ENCODE measurements around the gene KCNQ4.

KCNQ4 gene

DNA sequence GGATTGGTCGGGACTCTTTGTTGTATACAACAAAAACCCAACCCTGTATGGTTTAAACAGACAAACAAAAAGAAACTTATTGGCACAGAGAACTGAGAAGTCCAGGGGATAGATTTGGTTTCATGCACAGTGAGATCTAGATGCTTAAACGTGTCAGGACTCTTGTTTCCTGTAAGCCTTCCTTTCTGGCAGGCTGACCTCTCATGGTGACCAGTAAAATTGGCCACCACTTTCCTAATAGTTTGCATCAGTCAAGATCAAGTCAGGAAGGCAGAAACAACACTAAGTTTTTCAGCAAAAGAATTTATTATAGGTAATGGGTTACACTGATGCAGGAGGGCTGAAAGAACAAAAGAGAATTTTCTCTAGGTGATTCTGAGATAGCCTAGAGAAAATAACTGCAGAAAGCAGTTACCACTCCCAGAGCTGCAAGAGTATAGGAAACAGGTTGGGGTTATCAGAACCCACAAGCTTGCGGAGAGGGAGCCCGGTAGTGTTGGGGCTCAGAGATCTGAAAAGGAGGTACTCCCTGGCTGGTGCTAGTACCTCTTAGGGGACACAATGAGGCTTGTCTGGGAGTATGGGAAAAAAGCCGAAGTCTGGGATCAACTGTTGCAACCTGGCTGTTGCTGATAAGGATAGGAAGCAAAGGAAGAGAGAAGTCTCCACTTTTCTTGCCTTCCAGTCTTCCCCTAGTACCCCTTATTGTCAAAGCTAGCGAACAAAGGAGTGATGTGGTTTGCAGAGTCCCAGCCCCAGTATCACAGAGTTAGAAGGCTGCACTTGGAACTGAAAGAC, 57.1 kb downstream of the KCNQ4 start:
- DNase-seq (ENCODE audit: low spot score) = no peak

DNA sequence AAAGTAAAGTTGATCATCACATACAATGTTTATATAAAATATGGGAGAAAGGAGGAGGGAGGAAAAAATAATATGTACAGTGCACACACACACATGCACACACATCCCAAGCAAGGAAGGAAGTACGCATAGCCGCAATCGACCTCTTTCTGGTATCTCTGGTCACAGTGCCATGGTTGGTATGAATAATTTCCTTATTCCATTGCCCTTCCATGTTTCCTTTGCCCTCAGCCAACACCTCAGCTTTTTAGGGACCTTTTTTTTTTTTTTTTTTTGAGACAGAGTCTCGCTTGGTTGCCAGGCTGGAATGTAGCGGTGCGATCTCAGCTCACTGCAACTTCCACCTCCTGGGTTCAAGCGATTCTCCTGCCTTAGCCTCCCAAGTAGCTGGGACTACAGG, 58.0 kb downstream of the KCNQ4 start:
- DNase-seq (ENCODE audit: low spot score) = no peak

DNA sequence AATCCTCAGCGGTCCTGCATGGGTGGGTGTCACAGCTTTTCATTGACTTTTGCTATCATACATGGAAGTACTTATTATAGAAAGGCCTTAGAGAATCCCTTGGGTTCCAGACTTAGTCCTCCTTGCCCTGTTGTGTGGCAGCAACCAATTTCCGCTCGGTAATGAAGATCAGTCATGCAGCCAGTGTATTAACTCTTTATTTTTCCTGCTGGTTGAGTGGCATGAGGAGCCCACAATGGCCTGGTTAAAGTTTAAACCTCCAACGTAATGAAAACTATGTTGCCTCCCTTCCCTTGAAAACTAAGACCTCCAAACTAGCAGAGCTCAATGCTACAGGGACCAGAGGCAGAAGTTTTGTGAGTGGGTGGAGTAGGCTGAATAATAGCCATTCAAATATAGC, 58.6 kb downstream of the KCNQ4 start:
- no peak for DNase-seq (ENCODE audit: low spot score)

DNA sequence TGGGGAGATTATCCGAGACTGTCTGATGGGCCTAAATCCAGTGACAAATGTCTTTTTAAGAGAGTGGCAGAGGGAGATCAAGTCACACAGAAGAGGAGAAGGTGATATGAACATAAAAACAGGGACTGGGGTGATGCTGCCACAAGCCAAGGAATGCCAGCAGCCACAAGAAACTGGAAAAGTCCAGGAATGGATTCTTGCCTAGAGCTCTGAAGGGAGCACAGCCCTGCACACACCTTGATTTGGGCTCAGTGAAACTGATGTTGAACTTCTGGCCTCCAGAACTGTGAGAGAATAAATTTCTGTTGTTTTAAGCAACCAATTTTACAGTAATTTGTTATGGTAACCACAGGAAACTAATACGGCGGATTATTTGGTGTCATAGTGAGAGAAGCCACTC, 59.1 kb downstream of the KCNQ4 start:
- no peak for DNase-seq (ENCODE audit: low spot score)

DNA sequence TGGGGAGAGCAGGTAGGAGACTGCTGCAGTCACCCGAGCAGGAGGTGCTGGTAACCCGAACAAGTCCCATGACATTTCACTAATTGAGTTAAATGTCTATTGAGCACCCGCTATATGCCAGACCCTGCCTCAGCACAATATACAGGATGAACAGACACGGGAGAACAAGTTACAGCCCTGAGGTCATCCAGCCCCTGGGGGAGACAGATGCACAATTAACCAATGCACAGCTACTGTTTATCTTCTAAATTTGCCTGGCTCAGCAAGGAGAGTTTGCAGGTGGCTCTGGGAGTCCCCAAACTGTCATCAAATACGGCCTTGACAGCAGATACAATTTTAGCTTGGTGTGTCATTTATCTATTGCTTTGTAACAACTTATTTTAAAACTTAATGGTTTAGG, 60.5 kb downstream of the KCNQ4 start:
- no peak for DNase-seq (ENCODE audit: low spot score)

DNA sequence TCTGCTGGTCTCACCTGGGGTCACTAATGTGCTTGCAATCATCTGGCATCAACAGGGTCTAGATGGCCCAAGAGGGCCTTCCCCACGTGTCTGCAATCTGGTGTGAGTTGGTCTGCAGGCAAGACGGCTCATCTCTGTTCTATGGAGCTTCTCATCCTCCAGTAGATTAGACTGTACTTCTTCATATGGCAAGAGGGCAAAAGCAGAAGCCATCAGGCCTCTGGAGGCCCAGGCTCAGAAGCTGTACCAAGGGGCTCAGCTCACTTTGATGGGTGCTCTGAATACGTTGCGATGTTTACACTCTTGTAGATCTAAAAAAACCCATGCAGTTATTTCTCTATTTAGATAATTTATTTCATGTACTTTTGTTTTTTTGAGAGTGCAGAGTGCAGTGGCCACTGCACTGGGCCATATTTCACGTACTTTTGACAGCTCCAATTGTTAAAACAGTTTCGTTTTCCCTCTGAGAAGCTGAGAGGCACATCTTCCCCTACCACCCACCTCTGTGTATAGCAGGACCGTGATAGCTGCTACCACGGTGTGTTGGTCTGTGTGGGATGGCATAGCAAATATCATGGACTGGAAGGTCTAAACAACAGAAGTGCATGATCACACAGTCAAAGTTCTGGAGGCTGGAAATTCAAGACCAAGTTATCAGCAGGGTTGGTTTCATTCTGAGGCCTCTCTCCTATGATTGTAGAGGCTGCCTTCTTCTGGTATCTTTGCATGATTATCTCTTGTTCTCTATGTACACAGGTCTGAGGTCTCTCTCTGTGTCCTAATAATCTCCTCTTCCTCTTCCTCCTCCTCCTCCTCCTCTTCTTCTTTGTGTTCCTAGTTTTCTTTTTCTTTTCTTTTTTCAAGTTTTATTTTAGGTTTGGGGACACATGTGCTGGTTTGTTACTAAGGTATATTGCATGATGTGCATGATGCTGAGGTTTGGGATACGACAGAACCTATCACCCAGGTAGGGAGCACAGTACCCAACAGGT, 61.6 kb downstream of the KCNQ4 start:
- DNase-seq (ENCODE audit: low spot score) = no peak

DNA sequence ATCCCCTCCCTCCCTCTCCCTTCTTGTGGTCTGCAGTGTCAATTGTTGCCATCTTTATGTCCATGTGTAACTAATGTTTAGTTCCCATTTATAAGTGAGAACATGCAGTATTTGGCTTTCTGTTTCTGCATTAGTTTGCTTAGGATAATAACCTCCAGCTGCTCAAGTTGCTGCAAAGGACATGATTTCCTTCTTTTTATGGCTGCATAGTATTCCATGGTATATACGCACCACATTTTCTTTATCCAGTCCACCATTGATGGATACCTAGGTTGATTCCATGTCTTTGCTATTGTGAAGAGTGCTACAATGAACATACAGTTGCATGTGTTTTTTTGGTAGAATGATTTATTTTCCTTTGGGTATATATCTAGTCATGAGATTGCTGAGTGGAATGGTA, 62.3 kb downstream of the KCNQ4 start:
- DNase-seq (ENCODE audit: low spot score) = no peak

DNA sequence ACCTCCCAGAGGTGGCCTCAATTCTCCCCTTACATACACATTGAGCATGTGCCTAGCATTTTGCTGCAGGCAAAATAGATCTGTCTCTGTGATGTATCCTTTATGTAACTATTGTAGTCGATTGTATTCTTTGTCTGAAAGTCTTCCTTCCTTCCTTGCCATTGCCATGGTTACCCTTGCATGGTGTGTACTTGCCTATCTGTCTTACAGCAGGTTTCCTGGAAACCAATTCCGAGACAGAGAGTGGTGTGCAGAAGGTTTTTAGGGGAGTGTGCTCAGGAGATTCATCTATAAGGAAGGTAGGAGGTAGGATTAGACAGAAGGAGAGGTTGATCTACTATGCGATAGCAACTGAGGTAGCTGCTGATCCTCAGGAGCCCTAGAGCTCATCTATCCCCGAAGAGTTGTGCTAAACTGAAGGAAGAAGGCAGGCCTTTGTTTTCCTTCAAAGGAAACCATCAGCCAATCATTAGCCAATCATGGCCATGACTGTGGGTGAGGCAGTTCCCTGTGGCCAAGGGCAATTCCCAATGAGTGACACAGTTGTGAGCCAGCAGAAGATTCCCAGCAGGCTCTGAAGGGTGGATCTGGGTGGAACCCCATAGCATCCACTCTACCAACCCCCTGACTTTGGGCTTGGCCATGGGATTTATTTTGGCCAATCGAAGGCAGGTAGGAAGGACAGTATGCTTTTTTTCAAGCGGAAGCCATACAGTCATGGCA, 63.6 kb downstream of the KCNQ4 start:
- DNase-seq (ENCODE audit: low spot score) = no peak

DNA sequence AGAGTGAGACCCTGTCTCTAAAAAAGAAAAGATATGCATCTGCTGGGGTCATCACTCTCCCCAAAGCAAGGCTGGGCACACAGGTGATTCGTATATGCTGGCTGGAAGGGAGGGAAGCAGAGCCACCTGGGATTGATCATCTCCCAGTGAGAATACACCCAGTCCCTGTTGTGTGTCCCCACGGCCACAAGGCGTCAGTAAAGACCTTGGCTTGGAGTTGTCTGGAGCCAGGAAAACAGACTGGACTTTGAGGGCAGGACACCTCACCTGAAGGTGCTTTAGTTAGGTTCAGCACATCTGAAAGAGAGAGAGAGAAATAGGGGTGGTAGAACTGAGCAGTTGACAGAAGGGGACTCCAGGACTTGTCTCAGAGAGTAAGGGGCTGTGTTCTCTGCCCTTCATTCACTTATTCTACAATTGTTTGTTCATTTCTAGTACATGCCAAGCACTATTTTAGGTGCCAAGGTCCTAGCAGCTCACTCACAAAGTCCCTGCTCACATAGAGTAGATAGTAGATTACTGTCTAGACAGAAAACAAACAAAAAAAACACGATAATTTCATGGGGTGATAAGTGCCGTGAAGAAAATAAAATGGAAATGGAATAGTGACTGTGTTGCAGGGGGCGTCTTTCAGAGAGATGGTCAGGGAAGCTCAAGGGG, 65.1 kb downstream of the KCNQ4 start:
- DNase-seq (ENCODE audit: low spot score) = peak; percentile 76

DNA sequence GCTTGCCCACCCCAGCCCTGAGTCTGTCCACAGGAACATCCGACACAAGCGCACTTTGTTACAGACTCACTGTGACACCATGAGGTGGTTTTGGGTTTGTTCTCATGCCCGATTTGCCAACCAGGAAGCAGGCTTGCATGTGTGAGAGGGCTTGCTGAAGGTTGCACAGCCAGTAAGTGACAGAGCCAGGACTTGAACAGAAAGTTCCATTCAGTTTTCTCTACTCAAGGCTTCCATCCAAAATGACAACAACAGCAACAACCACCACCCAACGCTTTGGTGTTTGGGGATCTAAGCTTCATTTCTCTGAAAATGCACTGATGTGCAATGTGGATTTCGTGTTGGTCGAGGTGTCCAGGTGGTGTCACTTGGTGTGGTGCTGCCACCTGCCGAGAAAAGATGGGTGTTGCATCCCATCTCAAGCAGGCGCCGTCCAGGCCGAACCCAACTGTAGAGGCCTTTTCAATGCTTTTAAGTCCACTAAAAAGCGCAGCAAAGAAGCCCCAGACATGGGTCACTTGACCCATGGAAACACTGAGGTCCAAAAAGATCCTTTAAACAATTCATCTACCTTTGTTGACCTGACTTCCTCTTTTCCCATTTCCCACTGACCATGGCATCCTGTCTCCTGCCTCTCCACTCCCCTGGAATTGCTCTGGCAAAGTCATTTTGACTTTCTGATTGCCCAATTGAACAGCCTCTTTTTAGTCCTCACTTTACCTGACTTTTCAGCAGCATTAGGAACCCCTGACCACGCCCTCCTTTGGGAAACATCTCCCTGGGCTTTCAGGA, 66.4 kb downstream of the KCNQ4 start:
- peak; percentile 66 for DNase-seq (ENCODE audit: low spot score)

DNA sequence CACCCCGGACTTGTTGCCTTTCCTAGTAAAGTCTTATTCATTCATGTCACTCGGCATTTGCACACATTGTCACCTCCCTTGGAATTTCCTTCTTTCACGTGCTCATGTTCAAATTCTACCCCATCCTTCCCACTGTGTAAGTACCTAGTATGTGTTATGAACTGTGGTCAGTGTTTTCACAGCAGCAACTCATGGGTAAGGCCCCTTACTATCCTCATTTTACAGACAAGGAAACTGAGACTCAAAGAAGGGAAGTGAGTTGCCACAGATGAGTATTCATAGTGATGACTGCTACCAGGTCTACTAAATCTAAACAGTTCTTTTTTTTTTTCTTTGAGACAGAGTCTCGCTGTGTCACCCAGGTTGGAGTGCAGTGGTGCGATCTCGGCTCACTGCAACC, 68.1 kb downstream of the KCNQ4 start:
- DNase-seq (ENCODE audit: low spot score) = no peak

DNA sequence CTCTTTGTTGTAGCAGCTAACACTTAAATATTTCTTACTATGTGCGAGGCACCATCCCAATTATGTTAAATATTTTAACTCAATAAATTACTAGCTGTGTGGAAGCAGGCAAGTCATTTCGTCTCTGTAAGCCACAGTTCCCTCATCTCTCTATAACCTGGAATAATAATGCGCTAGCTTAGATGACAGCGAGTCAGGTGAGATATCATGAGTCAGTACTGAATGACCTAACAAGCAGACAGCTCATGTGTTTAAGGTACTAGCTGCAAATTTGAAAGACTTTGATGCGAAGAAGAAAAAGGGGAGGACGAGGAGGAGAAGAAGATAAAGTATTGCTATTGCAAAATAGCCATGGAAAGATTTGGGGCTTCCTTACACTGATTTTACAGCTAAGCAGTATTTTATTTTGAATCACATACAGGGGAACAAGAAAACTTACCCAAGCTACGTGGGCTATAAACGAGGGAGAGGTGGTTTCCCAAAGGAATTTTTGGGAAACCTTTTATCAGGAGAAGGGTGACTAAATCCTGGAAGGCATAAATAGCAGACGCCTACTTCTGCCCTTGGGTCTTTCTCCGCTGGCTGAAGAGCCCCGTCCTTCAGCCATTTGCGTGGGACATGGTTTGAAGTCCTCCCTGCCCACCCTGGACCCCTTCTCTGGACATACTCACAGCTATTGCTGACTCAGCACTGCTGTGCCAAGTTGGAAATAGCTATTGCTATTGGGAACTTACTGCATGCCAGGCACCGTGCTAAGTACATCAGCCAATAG, 69.7 kb downstream of the KCNQ4 start:
- no peak for DNase-seq (ENCODE audit: low spot score)

DNA sequence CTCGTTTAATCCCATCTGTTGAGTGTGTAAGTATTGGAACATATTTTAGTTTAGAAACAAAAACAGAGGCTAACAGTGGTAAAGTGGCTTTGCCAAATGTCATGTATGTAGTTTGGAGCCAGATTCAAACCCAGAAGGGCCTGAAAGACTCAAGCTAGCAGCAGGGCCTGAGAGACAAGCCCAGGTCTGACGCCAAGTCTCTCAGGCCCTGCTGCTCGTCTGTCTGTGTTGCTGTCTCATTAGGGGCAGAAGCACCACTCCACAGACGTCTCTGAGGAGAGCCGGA, 70.2 kb downstream of the KCNQ4 start:
- DNase-seq (ENCODE audit: low spot score) = no peak

DNA sequence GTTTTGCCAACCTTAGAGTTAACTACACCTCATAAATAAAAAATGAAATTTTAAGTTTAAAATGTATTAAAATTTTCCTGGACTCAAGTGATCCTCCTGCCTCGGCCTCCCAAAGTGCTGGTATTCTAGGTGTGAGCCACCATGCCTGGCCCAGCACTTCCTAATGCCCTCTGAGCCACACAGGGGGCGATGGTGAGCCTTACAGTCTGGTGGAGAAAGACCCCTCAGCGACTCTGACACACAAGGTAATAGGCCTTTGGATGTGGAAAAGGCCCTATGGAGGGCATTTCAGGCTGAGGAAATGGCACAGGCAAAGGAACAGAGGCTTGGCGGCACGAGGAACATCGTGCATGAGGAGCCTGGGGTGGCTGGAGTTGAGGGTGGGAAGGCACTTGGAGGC, 71.9 kb downstream of the KCNQ4 start:
- DNase-seq (ENCODE audit: low spot score) = no peak

DNA sequence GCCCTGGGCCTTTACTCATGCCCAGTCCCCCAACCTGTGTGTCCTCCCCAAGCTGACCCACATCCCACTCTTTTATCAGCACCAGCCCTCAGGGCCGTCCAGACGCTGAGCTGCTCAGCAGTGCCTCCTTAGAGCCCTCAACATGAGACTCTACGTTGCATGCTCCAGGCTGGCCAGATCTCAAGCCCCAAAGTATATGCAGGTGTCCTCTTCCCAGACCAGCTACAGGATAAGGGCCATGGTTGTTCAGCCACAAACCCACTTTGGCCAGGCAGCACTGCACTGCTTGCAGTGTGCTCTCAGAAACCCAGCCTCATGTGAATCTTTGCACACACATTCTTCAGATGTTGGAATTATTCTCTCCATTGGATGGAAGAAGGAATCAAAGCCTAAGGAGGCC, 72.5 kb downstream of the KCNQ4 start:
- no peak for DNase-seq (ENCODE audit: low spot score)

DNA sequence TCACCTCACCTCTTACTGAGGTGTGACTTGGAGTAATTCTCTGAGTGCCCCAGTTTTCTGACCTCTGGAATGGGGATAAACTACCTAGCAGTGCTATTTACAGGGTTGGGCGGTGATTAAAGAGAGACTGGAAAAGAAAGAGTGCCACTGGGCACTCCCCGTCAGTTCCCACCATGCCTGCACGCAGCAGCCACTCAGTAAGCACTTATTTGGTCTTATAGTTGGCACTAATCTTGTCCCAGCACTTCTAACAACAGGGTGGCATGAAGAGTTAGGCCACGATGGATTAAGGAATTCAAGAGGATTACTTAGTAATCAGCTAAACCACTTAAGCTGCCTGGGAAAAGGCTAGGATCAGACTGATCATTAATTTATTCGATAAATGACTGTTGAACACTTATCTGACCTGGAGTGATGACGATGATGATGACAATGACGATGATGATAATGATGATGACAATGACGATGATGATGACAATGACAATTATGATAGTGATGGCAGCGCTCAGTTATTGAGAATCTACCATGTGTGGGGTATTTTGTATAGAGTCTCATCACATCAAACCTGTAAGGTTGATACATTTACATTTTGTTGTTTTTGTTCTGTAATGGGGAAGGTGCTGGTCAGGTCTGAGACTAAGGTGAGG, 73.2 kb downstream of the KCNQ4 start:
- no peak for DNase-seq (ENCODE audit: low spot score)

DNA sequence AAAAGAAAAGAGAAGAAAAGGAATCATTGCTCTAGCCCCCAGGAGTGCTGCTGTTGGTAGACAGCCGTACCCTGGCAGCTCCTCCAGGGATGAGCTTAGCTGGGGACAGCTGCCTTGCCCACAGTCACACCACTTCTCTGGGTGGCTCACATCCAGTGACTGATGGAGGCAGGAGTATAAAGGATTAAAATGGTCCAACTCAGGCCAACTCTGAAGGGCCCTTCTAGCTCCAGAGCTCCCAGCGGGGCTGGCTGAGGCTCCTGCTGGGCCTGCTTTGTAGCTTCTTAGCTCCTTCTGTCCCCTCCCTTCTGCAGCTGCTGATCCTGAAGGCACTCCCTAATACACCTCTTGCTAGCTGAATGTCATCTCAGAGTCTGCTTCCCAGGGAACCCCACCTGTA, 74.2 kb downstream of the KCNQ4 start:
- DNase-seq (ENCODE audit: low spot score) = no peak

DNA sequence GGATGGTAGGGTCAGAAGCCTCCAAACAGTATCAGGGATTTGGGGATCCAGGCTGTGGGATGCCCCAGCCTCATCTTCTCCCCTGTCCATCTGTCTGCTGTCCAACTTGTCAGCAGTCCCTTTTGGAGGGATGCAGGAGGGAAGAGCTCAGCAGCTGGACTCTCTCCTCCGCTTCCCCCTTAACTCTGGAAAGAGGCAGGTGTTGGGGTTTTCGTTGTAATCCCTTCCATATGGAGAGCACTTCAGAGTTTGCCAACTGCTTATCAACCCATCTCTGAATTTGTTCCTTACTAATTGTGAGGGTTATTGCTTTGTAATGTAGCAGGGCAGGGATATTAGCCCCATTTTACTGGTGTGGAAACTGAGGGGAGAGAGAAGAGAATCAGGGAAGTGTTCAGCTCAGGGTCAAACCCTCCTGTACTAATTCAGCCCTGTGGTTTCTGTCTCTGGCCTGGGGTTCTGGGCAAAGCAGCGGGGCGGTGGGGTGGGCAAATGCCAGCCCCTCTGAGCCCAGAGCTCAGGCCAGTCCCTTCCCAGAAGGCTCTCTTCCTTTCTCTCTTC, 75.3 kb downstream of the KCNQ4 start:
- DNase-seq (ENCODE audit: low spot score) = no peak

DNA sequence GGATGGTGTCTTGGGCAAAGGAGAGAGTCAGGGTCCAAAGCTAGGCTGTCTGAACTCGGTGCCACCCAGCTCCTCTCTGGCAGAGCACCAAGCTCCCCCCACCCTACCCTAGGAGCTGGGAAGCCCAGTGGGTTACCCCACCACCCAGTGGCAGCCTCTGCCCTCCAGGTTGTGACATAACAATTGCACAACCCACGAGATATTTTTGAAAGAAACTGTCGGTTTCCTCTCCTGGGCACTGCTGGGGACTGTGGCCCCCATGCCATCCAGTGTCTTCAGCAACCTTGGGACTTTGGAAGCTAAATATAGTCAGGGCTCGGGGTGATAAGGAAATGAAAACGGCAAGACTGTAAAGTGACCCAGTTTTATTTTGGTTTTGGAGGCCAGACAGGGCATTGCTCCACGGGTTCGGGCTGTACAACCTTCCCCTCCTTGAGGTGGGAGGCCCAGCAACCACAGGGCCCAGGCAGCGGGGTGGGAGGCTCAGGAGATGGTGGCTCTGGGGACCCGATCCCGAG, 77.2 kb downstream of the KCNQ4 start:
- DNase-seq (ENCODE audit: low spot score) = peak; percentile 24
